OCI-LY1 (cell line): ENCODE measurements around the gene GID4.

Experiments
- CTCF ChIP-seq: fragments of 200-600 bp; sonication (generic), shearing (Covaris generic); IDR thresholded peaks from 2 replicates; pipeline ENCODE4 v1.5.1; 2017; ENCODE audit warnings: mild to moderate bottlenecking, antibody characterized with exemption, low read length, moderate library complexity, mixed read lengths
- EZH2 ChIP-seq: fragments of 200-600 bp; sonication (generic), shearing (Covaris generic); IDR thresholded peaks from 2 replicates; pipeline ENCODE4 v1.8.0; 2017; ENCODE audit warnings: borderline replicate concordance, mixed run types, mild to moderate bottlenecking, antibody characterized with exemption, low read length, moderate library complexity, mixed read lengths

GRCh38 chr17:18011286-18011685 lies 27.9 kb upstream of the GID4 start:
- no peak for TF ChIP-seq CTCF
- TF ChIP-seq EZH2: no peak
